Dendritic cell treated with granulocyte-macrophage colony-stimulating factor and Interleukin-4, amounts not matched to agents 40 ng/mL and 50 ng/mL, for 4 days (primary cell): ENCODE results near the gene IGSF5.
"Not testable (repeated sequence)": the region's sequence is repeated elsewhere in the genome, so short reads cannot be mapped to it uniquely, and the experiment has no call there.

Experiments
- H3K27ac Mint-ChIP-seq: one replicate; pipeline ENCODE4 v1.8.0; 2022; ENCODE audit warnings: mild to moderate bottlenecking, mixed read lengths
- H3K27me3 Mint-ChIP-seq: one replicate; pipeline ENCODE4 v1.8.0; 2022; ENCODE audit warnings: mild to moderate bottlenecking, mixed read lengths
- H3K36me3 Mint-ChIP-seq: one replicate; pipeline ENCODE4 v1.8.0; 2022; ENCODE audit warnings: low read depth, mixed read lengths
- H3K4me1 Mint-ChIP-seq: one replicate; pipeline ENCODE4 v1.8.0; 2022; ENCODE audit warnings: low read depth, mixed read lengths
- H3K4me3 Mint-ChIP-seq: one replicate; pipeline ENCODE4 v1.8.0; 2022; ENCODE audit warnings: mild to moderate bottlenecking, moderate library complexity, mixed read lengths
- H3K9me3 Mint-ChIP-seq: one replicate; pipeline ENCODE4 v1.8.0; 2022; ENCODE audit warnings: mixed read lengths
- intact Hi-C: fragments of 100-400 bp; cut with micrococcal nuclease; formaldehyde crosslinking; loops from one replicate; pipeline ENCODE4 v1.15.0; 2022

Gene IGSF5

GRCh38 chr21:39744883-39745282, at the start of gene IGSF5:
TSS of gene IGSF5 (plus strand) at chr21:39745183. CDS start at chr21:39745510, 327 bp downstream.
- H3K4me1 Mint-ChIP-seq, H3K27ac Mint-ChIP-seq, intact Hi-C loops, H3K4me3 Mint-ChIP-seq, H3K36me3 Mint-ChIP-seq, H3K27me3 Mint-ChIP-seq, H3K9me3 Mint-ChIP-seq: not testable (repeated sequence)

- intact Hi-C loops = no loop called here
- H3K27ac Mint-ChIP-seq = no peak overlapping the region
- H3K27me3 Mint-ChIP-seq = peaks cover 5% of the 10 kb centered on the region
- no peak overlapping the region for H3K4me3 Mint-ChIP-seq
- no peaks in the 10 kb centered on the region for H3K36me3 Mint-ChIP-seq
- H3K9me3 Mint-ChIP-seq = no peaks in the 10 kb centered on the region
- H3K4me1 Mint-ChIP-seq = no peaks in the 10 kb centered on the region
Observed at GRCh38 chr21:39696196-39696595, 48.8 kb upstream of the IGSF5 start.

- H3K4me1 Mint-ChIP-seq = no peaks in the 10 kb centered on the region
- no peak overlapping the region for H3K27ac Mint-ChIP-seq
- intact Hi-C loops = no loop called here
Observed at GRCh38 chr21:39696618-39697017, 48.4 kb upstream of the IGSF5 start.

GRCh38 chr21:39700318-39700717, 44.7 kb upstream of the IGSF5 start:
- peaks cover 3% of the 10 kb centered on the region for H3K27me3 Mint-ChIP-seq
- intact Hi-C loops = no loop called here
- no peaks in the 10 kb centered on the region for H3K4me1 Mint-ChIP-seq
- no peak overlapping the region for H3K4me3 Mint-ChIP-seq
- no peaks in the 10 kb centered on the region for H3K36me3 Mint-ChIP-seq
- H3K27ac Mint-ChIP-seq = no peak overlapping the region
- H3K9me3 Mint-ChIP-seq = peaks cover 6% of the 10 kb centered on the region

More at GRCh38 chr21:39696618-39697017, 48.4 kb upstream of the IGSF5 start:
- no peak overlapping the region for H3K4me3 Mint-ChIP-seq
- H3K27me3 Mint-ChIP-seq = peaks cover 5% of the 10 kb centered on the region
- no peaks in the 10 kb centered on the region for H3K9me3 Mint-ChIP-seq
- H3K36me3 Mint-ChIP-seq = no peaks in the 10 kb centered on the region

GRCh38 chr21:39703578-39703977, 41.4 kb upstream of the IGSF5 start:
- H3K4me1 Mint-ChIP-seq = no peaks in the 10 kb centered on the region
- no peaks in the 10 kb centered on the region for H3K36me3 Mint-ChIP-seq
- intact Hi-C loops = no loop called here
- H3K4me3 Mint-ChIP-seq = no peak overlapping the region
- H3K27me3 Mint-ChIP-seq = peaks cover 2% of the 10 kb centered on the region
- H3K27ac Mint-ChIP-seq = no peak overlapping the region
- peaks cover 6% of the 10 kb centered on the region for H3K9me3 Mint-ChIP-seq

- Mint-ChIP-seq H3K4me3 (no peak overlapping the region), H3K36me3 (no peaks in the 10 kb centered on the region), H3K27me3 (no peaks in the 10 kb centered on the region), H3K27ac (no peak overlapping the region), H3K9me3 (peaks cover 6% of the 10 kb centered on the region), H3K4me1 (no peaks in the 10 kb centered on the region)
- intact Hi-C loops = no loop called here
Observed at GRCh38 chr21:39705849-39706248, 39.1 kb upstream of the IGSF5 start.

GRCh38 chr21:39707316-39707715, 37.7 kb upstream of the IGSF5 start:
- intact Hi-C loops = no loop called here
- H3K9me3 Mint-ChIP-seq = peaks cover 6% of the 10 kb centered on the region
- no peaks in the 10 kb centered on the region for H3K4me1 Mint-ChIP-seq
- H3K27ac Mint-ChIP-seq = no peak overlapping the region
- no peaks in the 10 kb centered on the region for H3K27me3 Mint-ChIP-seq
- H3K4me3 Mint-ChIP-seq = no peak overlapping the region
- H3K36me3 Mint-ChIP-seq = no peaks in the 10 kb centered on the region

- Mint-ChIP-seq H3K27me3 (no peaks in the 10 kb centered on the region), H3K4me1 (no peaks in the 10 kb centered on the region), H3K4me3 (no peak overlapping the region), H3K36me3 (no peaks in the 10 kb centered on the region), H3K27ac (no peak overlapping the region), H3K9me3 (no peaks in the 10 kb centered on the region)
- intact Hi-C loops = no loop called here
Observed at GRCh38 chr21:39710866-39711265, 34.1 kb upstream of the IGSF5 start.

- Mint-ChIP-seq H3K27me3 (no peaks in the 10 kb centered on the region), H3K9me3 (no peaks in the 10 kb centered on the region), H3K27ac (no peak overlapping the region), H3K4me3 (no peak overlapping the region), H3K36me3 (no peaks in the 10 kb centered on the region), H3K4me1 (no peaks in the 10 kb centered on the region)
- intact Hi-C loops = no loop called here
Observed at GRCh38 chr21:39712273-39712672, 32.7 kb upstream of the IGSF5 start.

GRCh38 chr21:39712976-39713375, 32.0 kb upstream of the IGSF5 start:
- H3K4me1 Mint-ChIP-seq = no peaks in the 10 kb centered on the region
- H3K27me3 Mint-ChIP-seq = no peaks in the 10 kb centered on the region
- intact Hi-C loops = no loop called here
- H3K27ac Mint-ChIP-seq = no peak overlapping the region
- H3K36me3 Mint-ChIP-seq = no peaks in the 10 kb centered on the region
- H3K4me3 Mint-ChIP-seq = no peak overlapping the region
- no peaks in the 10 kb centered on the region for H3K9me3 Mint-ChIP-seq

- Mint-ChIP-seq H3K27ac (no peak overlapping the region), H3K9me3 (no peaks in the 10 kb centered on the region), H3K27me3 (peaks cover 1% of the 10 kb centered on the region), H3K4me3 (no peak overlapping the region), H3K36me3 (no peaks in the 10 kb centered on the region), H3K4me1 (no peaks in the 10 kb centered on the region)
- intact Hi-C loops = no loop called here
Observed at GRCh38 chr21:39713905-39714304, 31.1 kb upstream of the IGSF5 start.

- Mint-ChIP-seq H3K4me3 (no peak overlapping the region), H3K9me3 (no peaks in the 10 kb centered on the region), H3K4me1 (no peaks in the 10 kb centered on the region), H3K27ac (no peak overlapping the region), H3K27me3 (peaks cover 1% of the 10 kb centered on the region), H3K36me3 (no peaks in the 10 kb centered on the region)
- intact Hi-C loops = no loop called here
Observed at GRCh38 chr21:39714331-39714730, 30.7 kb upstream of the IGSF5 start.

- Mint-ChIP-seq H3K9me3 (no peaks in the 10 kb centered on the region), H3K27ac (no peak overlapping the region), H3K27me3 (peaks cover 1% of the 10 kb centered on the region), H3K36me3 (no peaks in the 10 kb centered on the region), H3K4me1 (no peaks in the 10 kb centered on the region), H3K4me3 (no peak overlapping the region)
- intact Hi-C loops = loop anchor here (1.0 kb wide), 1 partner anchor 198 kb away; no protein-coding TSS in a partner anchor
Observed at GRCh38 chr21:39715804-39716397, 29.1 kb upstream of the IGSF5 start.

GRCh38 chr21:39720126-39720778, 24.7 kb upstream of the IGSF5 start:
- H3K4me1 Mint-ChIP-seq = no peaks in the 10 kb centered on the region
- intact Hi-C loops = no loop called here
- peaks cover 1% of the 10 kb centered on the region for H3K27me3 Mint-ChIP-seq
- H3K36me3 Mint-ChIP-seq = no peaks in the 10 kb centered on the region
- no peaks in the 10 kb centered on the region for H3K9me3 Mint-ChIP-seq
- no peak overlapping the region for H3K27ac Mint-ChIP-seq
- H3K4me3 Mint-ChIP-seq = no peak overlapping the region

GRCh38 chr21:39721885-39722284, 23.1 kb upstream of the IGSF5 start:
- intact Hi-C loops = no loop called here
- Mint-ChIP-seq H3K27me3 (peaks cover 1% of the 10 kb centered on the region), H3K27ac (no peak overlapping the region), H3K4me3 (no peak overlapping the region), H3K4me1 (no peaks in the 10 kb centered on the region), H3K9me3 (no peaks in the 10 kb centered on the region), H3K36me3 (no peaks in the 10 kb centered on the region)
